ENCODE data around the gene SP110.

SP110 gene

GRCh38 chr2:230176996-230177395, 42.8 kb downstream of the SP110 start:
- TF ChIP-seq CTCF (IDR thresholded peaks at IDR 0.05) = no peak
- H3K79me2 ChIP-seq = no peaks in the 10 kb centered on the region
- H3K27me3 ChIP-seq (ENCODE audit: control insufficient read depth, insufficient read depth, low read length) = no peaks in the 10 kb centered on the region
- no peak overlapping the region for H3K4me2 ChIP-seq (ENCODE audit: low read length)
- H3K9ac ChIP-seq = no peak overlapping the region
- H3K4me3 ChIP-seq (ENCODE audit: low read depth, low read length) = no peak overlapping the region
- no peak overlapping the region for H2AFZ ChIP-seq
- H3K9me3 ChIP-seq (ENCODE audit: control insufficient read depth, low read length) = no peaks in the 10 kb centered on the region
- H3K4me1 ChIP-seq = no peaks in the 10 kb centered on the region
- no peaks in the 10 kb centered on the region for H3K36me3 ChIP-seq (ENCODE audit: control insufficient read depth, insufficient read depth, low read length)
- H3K27ac ChIP-seq = no peak overlapping the region

- no peak overlapping the region for H3K4me2 ChIP-seq (ENCODE audit: low read length)
- no peak overlapping the region for H2AFZ ChIP-seq
- H3K27me3 ChIP-seq (ENCODE audit: control insufficient read depth, insufficient read depth, low read length) = no peaks in the 10 kb centered on the region
- no peaks in the 10 kb centered on the region for H3K79me2 ChIP-seq
- H3K4me1 ChIP-seq = no peaks in the 10 kb centered on the region
- H3K27ac ChIP-seq = no peak overlapping the region
- no peak overlapping the region for H3K4me3 ChIP-seq (ENCODE audit: low read depth, low read length)
- no peak overlapping the region for H3K9ac ChIP-seq
- TF ChIP-seq CTCF (IDR thresholded peaks at IDR 0.05) = no peak
- no peaks in the 10 kb centered on the region for H3K9me3 ChIP-seq (ENCODE audit: control insufficient read depth, low read length)
- no peaks in the 10 kb centered on the region for H3K36me3 ChIP-seq (ENCODE audit: control insufficient read depth, insufficient read depth, low read length)
Observed at GRCh38 chr2:230174466-230174865, 45.3 kb downstream of the SP110 start.

- Histone ChIP-seq H3K4me2 (ENCODE audit: low read length) (no peak overlapping the region), H3K36me3 (ENCODE audit: control insufficient read depth, insufficient read depth, low read length) (no peaks in the 10 kb centered on the region), H2AFZ (no peak overlapping the region), H3K27ac (no peak overlapping the region), H3K79me2 (no peaks in the 10 kb centered on the region), H3K4me1 (no peaks in the 10 kb centered on the region), H3K9me3 (ENCODE audit: control insufficient read depth, low read length) (no peaks in the 10 kb centered on the region), H3K27me3 (ENCODE audit: control insufficient read depth, insufficient read depth, low read length) (no peaks in the 10 kb centered on the region), H3K9ac (no peak overlapping the region), H3K4me3 (ENCODE audit: low read depth, low read length) (no peak overlapping the region)
- TF ChIP-seq CTCF (IDR thresholded peaks at IDR 0.05) = no peak
Observed at GRCh38 chr2:230172852-230173251, 46.9 kb downstream of the SP110 start.

- no peak overlapping the region for H3K27ac ChIP-seq
- H2AFZ ChIP-seq = no peak overlapping the region
- H3K4me2 ChIP-seq (ENCODE audit: low read length) = no peak overlapping the region
- H3K9ac ChIP-seq = no peak overlapping the region
- no peak overlapping the region for H3K4me3 ChIP-seq (ENCODE audit: low read depth, low read length)
- H3K36me3 ChIP-seq (ENCODE audit: control insufficient read depth, insufficient read depth, low read length) = no peaks in the 10 kb centered on the region
- H3K79me2 ChIP-seq = no peaks in the 10 kb centered on the region
- H3K4me1 ChIP-seq = no peaks in the 10 kb centered on the region
- no peak for TF ChIP-seq CTCF (IDR thresholded peaks at IDR 0.05)
- H3K27me3 ChIP-seq (ENCODE audit: control insufficient read depth, insufficient read depth, low read length) = no peaks in the 10 kb centered on the region
- H3K9me3 ChIP-seq (ENCODE audit: control insufficient read depth, low read length) = no peaks in the 10 kb centered on the region
Observed at GRCh38 chr2:230172156-230172555, 47.6 kb downstream of the SP110 start.

- H2AFZ ChIP-seq = no peak overlapping the region
- H3K79me2 ChIP-seq = no peaks in the 10 kb centered on the region
- no peaks in the 10 kb centered on the region for H3K9me3 ChIP-seq (ENCODE audit: control insufficient read depth, low read length)
- no peak for TF ChIP-seq CTCF (IDR thresholded peaks at IDR 0.05)
- no peak overlapping the region for H3K27ac ChIP-seq
- no peak overlapping the region for H3K9ac ChIP-seq
- no peaks in the 10 kb centered on the region for H3K27me3 ChIP-seq (ENCODE audit: control insufficient read depth, insufficient read depth, low read length)
- no peak overlapping the region for H3K4me3 ChIP-seq (ENCODE audit: low read depth, low read length)
- no peaks in the 10 kb centered on the region for H3K4me1 ChIP-seq
- H3K36me3 ChIP-seq (ENCODE audit: control insufficient read depth, insufficient read depth, low read length) = no peaks in the 10 kb centered on the region
- no peak overlapping the region for H3K4me2 ChIP-seq (ENCODE audit: low read length)
Observed at GRCh38 chr2:230170532-230170931, 49.3 kb downstream of the SP110 start.
